Neutrophil (primary cell): ENCODE data around the gene GGACT.

Experiments used
- H3K27ac ChIP-seq: fragments of 200-600 bp; sonication (generic); 2 replicates; pipeline ENCODE4 v1.5.1; 2016; ENCODE audit warnings: mild to moderate bottlenecking, moderate library complexity
- H3K27me3 ChIP-seq: fragments of 200-600 bp; sonication (generic); 2 replicates; pipeline ENCODE4 v1.6.0; 2016; ENCODE audit warnings: mild to moderate bottlenecking
- H3K36me3 ChIP-seq: fragments of 200-600 bp; sonication (generic); 2 replicates; pipeline ENCODE4 v1.5.1; 2017
- H3K4me1 ChIP-seq, 2 experiments: fragments of 200-600 bp in 1 of 2; sonication (generic) in 1 of 2; 1 replicate in 1 of 2; 2 replicates in 1 of 2; pipeline versions ENCODE4 v1.5.1 to v1.6.1; 2013 to 2016; ENCODE audit warnings: low read depth in 1 of 2, low read length in 1 of 2, mild to moderate bottlenecking in 1 of 2, moderate library complexity in 1 of 2; ENCODE audit not compliant: control insufficient read depth in 1 of 2, insufficient read depth in 1 of 2
- H3K4me3 ChIP-seq, 2 experiments: fragments of 200-600 bp in 1 of 2; sonication (generic) in 1 of 2; 1 replicate in 1 of 2; 2 replicates in 1 of 2; pipeline ENCODE4 v1.5.1; 2013 to 2016; ENCODE audit warnings: low read depth in 1 of 2, low read length in 1 of 2, mild to moderate bottlenecking in 1 of 2, moderate library complexity in 1 of 2
- H3K9me3 ChIP-seq: fragments of 200-600 bp; sonication (generic); 2 replicates; pipeline ENCODE4 v1.5.1; 2016
- TF ChIP-seq, protein P1 (sequence below): fragments of 200-600 bp; sonication (generic); IDR thresholded peaks from 2 replicates; pipeline ENCODE4 v1.5.1; 2016; ENCODE audit warnings: antibody characterized with exemption

GGACT gene

DNA sequence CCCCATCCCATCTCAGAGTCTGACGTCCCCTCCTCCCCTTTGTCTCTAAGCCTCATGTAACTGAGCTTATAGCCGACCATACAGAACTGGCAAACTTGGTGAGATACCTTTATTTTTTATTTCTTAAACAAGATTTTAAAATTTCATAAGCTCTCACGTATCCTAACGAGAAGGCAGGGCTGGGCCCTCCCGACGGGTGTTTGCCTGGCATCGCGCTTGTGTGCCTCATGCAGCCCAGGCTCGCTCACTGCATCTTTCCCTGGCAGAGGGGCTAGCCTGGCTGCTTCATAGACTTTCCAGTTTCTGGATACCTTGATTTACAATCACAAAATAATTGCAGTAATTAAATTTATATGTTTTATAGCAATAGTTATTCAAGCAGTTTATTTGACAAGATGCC is 69.0 kb downstream of the GGACT start:
- TF ChIP-seq, protein P1, sequence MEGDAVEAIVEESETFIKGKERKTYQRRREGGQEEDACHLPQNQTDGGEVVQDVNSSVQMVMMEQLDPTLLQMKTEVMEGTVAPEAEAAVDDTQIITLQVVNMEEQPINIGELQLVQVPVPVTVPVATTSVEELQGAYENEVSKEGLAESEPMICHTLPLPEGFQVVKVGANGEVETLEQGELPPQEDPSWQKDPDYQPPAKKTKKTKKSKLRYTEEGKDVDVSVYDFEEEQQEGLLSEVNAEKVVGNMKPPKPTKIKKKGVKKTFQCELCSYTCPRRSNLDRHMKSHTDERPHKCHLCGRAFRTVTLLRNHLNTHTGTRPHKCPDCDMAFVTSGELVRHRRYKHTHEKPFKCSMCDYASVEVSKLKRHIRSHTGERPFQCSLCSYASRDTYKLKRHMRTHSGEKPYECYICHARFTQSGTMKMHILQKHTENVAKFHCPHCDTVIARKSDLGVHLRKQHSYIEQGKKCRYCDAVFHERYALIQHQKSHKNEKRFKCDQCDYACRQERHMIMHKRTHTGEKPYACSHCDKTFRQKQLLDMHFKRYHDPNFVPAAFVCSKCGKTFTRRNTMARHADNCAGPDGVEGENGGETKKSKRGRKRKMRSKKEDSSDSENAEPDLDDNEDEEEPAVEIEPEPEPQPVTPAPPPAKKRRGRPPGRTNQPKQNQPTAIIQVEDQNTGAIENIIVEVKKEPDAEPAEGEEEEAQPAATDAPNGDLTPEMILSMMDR: no peak
- Histone ChIP-seq H3K9me3 (no peaks in the 10 kb centered on the region), H3K27ac (no peak overlapping the region), H3K27me3 (peaks cover 35% of the 10 kb centered on the region), H3K4me1 (peaks cover 51 to 55% of the 10 kb centered on the region in 2 experiments), H3K36me3 (no peaks in the 10 kb centered on the region), H3K4me3 (no peak overlapping the region)

DNA sequence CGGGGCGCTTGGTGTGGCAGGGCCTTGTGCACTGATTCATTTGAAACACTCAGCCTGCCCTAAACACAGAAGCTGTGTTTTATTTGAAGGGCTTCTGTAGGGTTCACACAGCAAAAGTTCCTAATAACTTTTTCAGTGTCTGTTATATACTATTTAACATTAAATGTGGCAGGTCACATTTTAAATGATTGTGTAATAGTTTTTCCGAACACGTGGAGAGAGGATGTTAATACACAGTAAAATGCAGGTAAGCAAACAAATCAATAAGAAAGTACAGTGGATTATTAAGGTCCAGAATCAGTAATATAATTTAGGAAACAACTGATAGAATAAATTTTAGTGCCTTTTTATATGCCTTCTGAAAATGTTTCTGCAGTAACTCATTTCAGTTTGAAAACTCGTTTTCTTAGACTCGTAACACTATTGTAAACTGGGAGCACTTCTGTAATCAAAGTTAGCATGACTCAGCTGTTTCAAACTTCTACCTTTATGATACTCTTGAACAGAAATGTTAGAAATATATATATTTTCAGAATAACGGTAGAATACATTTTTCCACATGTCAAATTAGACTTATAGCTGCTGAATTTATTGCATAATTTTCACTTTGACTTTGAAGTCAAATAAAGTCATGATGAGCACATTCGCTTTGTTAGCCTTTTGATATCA is 70.1 kb downstream of the GGACT start:
- peaks cover 30% of the 10 kb centered on the region for H3K27me3 ChIP-seq
- peaks cover 62 to 63% of the 10 kb centered on the region in 2 experiments for H3K4me1 ChIP-seq
- H3K9me3 ChIP-seq: no peaks in the 10 kb centered on the region
- H3K27ac ChIP-seq: peak overlapping the region; percentile 88
- H3K36me3 ChIP-seq: no peaks in the 10 kb centered on the region
- peak overlapping the region in 1 of 2 experiments; percentile 45 for H3K4me3 ChIP-seq
- TF ChIP-seq, protein P1: no peak

GRCh38 chr13:100517728-100518127 is 70.9 kb downstream of the GGACT start:
- H3K27me3 ChIP-seq: peaks cover 22% of the 10 kb centered on the region
- H3K4me3 ChIP-seq: peak overlapping the region; percentile 27 to 45
- H3K9me3 ChIP-seq: no peaks in the 10 kb centered on the region
- H3K36me3 ChIP-seq: no peaks in the 10 kb centered on the region
- H3K27ac ChIP-seq: peak overlapping the region; percentile 88
- peaks cover 66 to 70% of the 10 kb centered on the region in 2 experiments for H3K4me1 ChIP-seq
- TF ChIP-seq, protein P1: no peak

GRCh38 chr13:100517135-100517534 is 71.5 kb downstream of the GGACT start:
- Histone ChIP-seq H3K4me1 (peaks cover 66 to 68% of the 10 kb centered on the region in 2 experiments), H3K27ac (peak overlapping the region; percentile 88), H3K36me3 (no peaks in the 10 kb centered on the region), H3K4me3 (peak overlapping the region in 1 of 2 experiments; percentile 45), H3K9me3 (no peaks in the 10 kb centered on the region), H3K27me3 (peaks cover 16% of the 10 kb centered on the region)
- TF ChIP-seq, protein P1: no peak

DNA sequence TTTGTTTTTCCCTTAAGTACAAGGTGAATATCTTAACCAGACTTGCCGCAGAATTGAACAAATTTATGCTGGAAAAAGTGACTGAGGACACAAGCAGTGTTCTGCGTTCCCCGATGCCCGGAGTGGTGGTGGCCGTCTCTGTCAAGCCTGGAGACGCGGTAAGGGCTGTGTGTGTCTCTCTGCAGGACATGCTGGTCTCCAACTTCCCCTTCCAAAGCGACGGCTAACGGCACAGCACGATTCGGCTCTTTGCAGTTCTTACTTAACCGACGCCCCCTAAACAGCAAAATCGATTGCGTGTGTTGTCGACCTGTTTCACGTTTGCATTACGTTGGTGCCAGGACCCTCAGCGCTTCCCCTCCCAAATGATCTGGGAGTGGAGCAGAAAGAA is 73.2 kb downstream of the GGACT start:
- Histone ChIP-seq H3K27ac (peak overlapping the region; percentile 88), H3K9me3 (no peaks in the 10 kb centered on the region), H3K27me3 (no peaks in the 10 kb centered on the region), H3K36me3 (no peaks in the 10 kb centered on the region), H3K4me3 (peak overlapping the region in 1 of 2 experiments; percentile 37), H3K4me1 (peaks cover 57% of the 10 kb centered on the region in 2 experiments)
- TF ChIP-seq, protein P1: no peak
